ENCODE measurements around the gene CRIP2. TPM values are rescaled to one million over a fixed set of nuclear protein-coding genes. Genes with fewer than 3 reads are reported as not detected.

Gene CRIP2
- polyA plus RNA-seq, 1 donor from 2014 or later, result 214 TPM

GRCh38 chr14:105436402-105436801, 38.2 kb upstream of the CRIP2 start:
- no peaks in the 10 kb centered on the region for H3F3A ChIP-seq (ENCODE audit: insufficient read depth, low read length, poor library complexity, severe bottlenecking)
- no peak overlapping the region for H3K9ac ChIP-seq (ENCODE audit: low read length)
- H3K4me2 ChIP-seq (ENCODE audit: low read length), result no peak overlapping the region
- no peak overlapping the region for H3K27ac ChIP-seq (ENCODE audit: low read length)
- H3K9me3 ChIP-seq (ENCODE audit: low read length), result no peaks in the 10 kb centered on the region
- H2AFZ ChIP-seq (ENCODE audit: low read depth, low read length), result no peak overlapping the region
- no peaks in the 10 kb centered on the region for H3K27me3 ChIP-seq (ENCODE audit: insufficient read depth, low read depth, low read length)
- no peaks in the 10 kb centered on the region for H3K36me3 ChIP-seq (ENCODE audit: insufficient read depth, low read length)
- H3K4me3 ChIP-seq (ENCODE audit: low read length), result no peak overlapping the region
- H3K9me2 ChIP-seq (ENCODE audit: insufficient read depth, low read length), result no peaks in the 10 kb centered on the region
- H3K79me2 ChIP-seq (replicated peaks; ENCODE audit: insufficient read depth, low read length), result peaks cover 34% of the 10 kb centered on the region
- peaks cover 3% of the 10 kb centered on the region for H4K20me1 ChIP-seq (ENCODE audit: insufficient read depth)
- TF ChIP-seq, protein P1, sequence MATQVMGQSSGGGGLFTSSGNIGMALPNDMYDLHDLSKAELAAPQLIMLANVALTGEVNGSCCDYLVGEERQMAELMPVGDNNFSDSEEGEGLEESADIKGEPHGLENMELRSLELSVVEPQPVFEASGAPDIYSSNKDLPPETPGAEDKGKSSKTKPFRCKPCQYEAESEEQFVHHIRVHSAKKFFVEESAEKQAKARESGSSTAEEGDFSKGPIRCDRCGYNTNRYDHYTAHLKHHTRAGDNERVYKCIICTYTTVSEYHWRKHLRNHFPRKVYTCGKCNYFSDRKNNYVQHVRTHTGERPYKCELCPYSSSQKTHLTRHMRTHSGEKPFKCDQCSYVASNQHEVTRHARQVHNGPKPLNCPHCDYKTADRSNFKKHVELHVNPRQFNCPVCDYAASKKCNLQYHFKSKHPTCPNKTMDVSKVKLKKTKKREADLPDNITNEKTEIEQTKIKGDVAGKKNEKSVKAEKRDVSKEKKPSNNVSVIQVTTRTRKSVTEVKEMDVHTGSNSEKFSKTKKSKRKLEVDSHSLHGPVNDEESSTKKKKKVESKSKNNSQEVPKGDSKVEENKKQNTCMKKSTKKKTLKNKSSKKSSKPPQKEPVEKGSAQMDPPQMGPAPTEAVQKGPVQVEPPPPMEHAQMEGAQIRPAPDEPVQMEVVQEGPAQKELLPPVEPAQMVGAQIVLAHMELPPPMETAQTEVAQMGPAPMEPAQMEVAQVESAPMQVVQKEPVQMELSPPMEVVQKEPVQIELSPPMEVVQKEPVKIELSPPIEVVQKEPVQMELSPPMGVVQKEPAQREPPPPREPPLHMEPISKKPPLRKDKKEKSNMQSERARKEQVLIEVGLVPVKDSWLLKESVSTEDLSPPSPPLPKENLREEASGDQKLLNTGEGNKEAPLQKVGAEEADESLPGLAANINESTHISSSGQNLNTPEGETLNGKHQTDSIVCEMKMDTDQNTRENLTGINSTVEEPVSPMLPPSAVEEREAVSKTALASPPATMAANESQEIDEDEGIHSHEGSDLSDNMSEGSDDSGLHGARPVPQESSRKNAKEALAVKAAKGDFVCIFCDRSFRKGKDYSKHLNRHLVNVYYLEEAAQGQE (IDR thresholded peaks at IDR 0.05; ENCODE audit: borderline replicate concordance), result no peak
- no peak for TF ChIP-seq SMC3 (conservative IDR thresholded peaks at IDR 0.05; ENCODE audit: poor library complexity)
- no peak for TF ChIP-seq RAD21 (conservative IDR thresholded peaks at IDR 0.05)
- TF ChIP-seq CTCF (IDR thresholded peaks at IDR 0.05; ENCODE audit: poor library complexity, severe bottlenecking), result no peak
- TF ChIP-seq POLR2AphosphoS5 (IDR thresholded peaks at IDR 0.05), result no peak
- no peak for TF ChIP-seq EP300 (conservative IDR thresholded peaks at IDR 0.05; ENCODE audit: poor library complexity, severe bottlenecking)
- no peak for TF ChIP-seq MXI1 (conservative IDR thresholded peaks at IDR 0.05; ENCODE audit: poor library complexity, severe bottlenecking)
- no peak for TF ChIP-seq EZH2 (IDR thresholded peaks at IDR 0.05; ENCODE audit: borderline replicate concordance, insufficient read depth, low read length, poor library complexity, severe bottlenecking)
- TF ChIP-seq TAF1 (IDR thresholded peaks at IDR 0.05; ENCODE audit: low read depth), result no peak

DNA sequence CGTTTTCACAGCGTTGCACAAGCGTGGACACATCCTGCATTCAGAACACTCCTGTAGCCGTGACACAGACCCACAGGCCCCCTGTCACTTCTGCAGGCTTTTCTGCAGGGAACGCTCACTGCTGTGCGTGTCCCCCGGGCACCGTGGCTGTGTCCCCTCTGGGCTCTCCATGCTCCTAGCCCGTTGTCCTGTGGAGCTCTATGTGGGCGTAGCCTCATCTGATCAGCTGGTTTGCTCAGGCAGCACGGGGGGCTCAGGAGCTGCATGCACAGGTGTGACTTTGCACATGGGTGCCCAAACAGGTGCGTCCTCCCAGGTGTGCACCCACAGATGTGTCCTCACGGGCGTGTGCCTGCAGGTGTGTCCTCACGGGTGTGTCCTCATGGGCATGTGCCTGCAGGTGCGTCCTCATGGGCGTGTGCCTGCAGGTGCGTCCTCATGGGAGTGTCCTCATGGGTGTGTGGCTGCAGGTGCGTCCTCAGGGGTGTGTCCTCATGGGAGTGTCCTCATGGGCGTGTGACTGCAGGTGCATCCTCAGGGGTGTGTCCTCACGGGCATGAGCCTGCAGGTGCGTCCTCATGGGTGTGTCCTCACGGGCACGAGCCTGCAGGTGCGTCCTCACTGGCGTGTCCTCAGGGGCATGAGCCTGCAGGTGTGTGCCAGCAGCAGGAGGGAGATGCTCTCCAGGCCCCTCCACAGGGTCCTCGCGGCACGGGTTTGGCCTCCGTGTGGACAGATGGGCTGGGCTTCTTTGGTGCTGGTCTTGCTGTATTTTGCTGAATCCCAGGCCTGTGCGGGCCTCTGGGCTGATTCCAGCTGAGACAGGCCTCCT, 37.5 kb upstream of the CRIP2 start:
- TF ChIP-seq EZH2 (IDR thresholded peaks at IDR 0.05; ENCODE audit: borderline replicate concordance, insufficient read depth, low read length, poor library complexity, severe bottlenecking), result no peak
- TF ChIP-seq, protein P1 (IDR thresholded peaks at IDR 0.05; ENCODE audit: borderline replicate concordance), result no peak
- no peak for TF ChIP-seq TAF1 (IDR thresholded peaks at IDR 0.05; ENCODE audit: low read depth)
- no peak for TF ChIP-seq MXI1 (conservative IDR thresholded peaks at IDR 0.05; ENCODE audit: poor library complexity, severe bottlenecking)
- no peak for TF ChIP-seq POLR2AphosphoS5 (IDR thresholded peaks at IDR 0.05)
- no peak for TF ChIP-seq RAD21 (conservative IDR thresholded peaks at IDR 0.05)
- TF ChIP-seq EP300 (conservative IDR thresholded peaks at IDR 0.05; ENCODE audit: poor library complexity, severe bottlenecking), result no peak
- TF ChIP-seq SMC3 (conservative IDR thresholded peaks at IDR 0.05; ENCODE audit: poor library complexity), result no peak
- no peak for TF ChIP-seq CTCF (IDR thresholded peaks at IDR 0.05; ENCODE audit: poor library complexity, severe bottlenecking)
- no peak overlapping the region for H3K9ac ChIP-seq (ENCODE audit: low read length)
- no peak overlapping the region for H3K4me2 ChIP-seq (ENCODE audit: low read length)
- H3K9me2 ChIP-seq (ENCODE audit: insufficient read depth, low read length), result no peaks in the 10 kb centered on the region
- no peaks in the 10 kb centered on the region for H3K9me3 ChIP-seq (ENCODE audit: low read length)
- H3K27ac ChIP-seq (ENCODE audit: low read length), result no peak overlapping the region
- H3K79me2 ChIP-seq (replicated peaks; ENCODE audit: insufficient read depth, low read length), result peaks cover 34% of the 10 kb centered on the region
- H4K20me1 ChIP-seq (ENCODE audit: insufficient read depth), result peaks cover 3% of the 10 kb centered on the region
- no peak overlapping the region for H2AFZ ChIP-seq (ENCODE audit: low read depth, low read length)
- no peaks in the 10 kb centered on the region for H3F3A ChIP-seq (ENCODE audit: insufficient read depth, low read length, poor library complexity, severe bottlenecking)
- no peak overlapping the region for H3K4me3 ChIP-seq (ENCODE audit: low read length)
- no peaks in the 10 kb centered on the region for H3K36me3 ChIP-seq (ENCODE audit: insufficient read depth, low read length)
- no peaks in the 10 kb centered on the region for H3K27me3 ChIP-seq (ENCODE audit: insufficient read depth, low read depth, low read length)

Measured in neural cell (in vitro differentiated cells).